Stimulated activated CD8-positive, alpha-beta memory T cell treated with anti-CD3 and anti-CD28 coated beads, Interleukin-7, amount 100 ng/mL, for 4 hours (primary cell): ENCODE data around the gene GAS6.
"Not testable (repeated sequence)": the region's sequence is repeated elsewhere in the genome, so short reads cannot be mapped to it uniquely, and the experiment has no call there.

Experiments used
- DNase-seq, 2 donors: peaks; one replicate each; pipeline ENCODE4 v3.0.0-alpha.2; 2020; ENCODE audit warnings: low read depth in 2 of 2

The GAS6 gene

DNA sequence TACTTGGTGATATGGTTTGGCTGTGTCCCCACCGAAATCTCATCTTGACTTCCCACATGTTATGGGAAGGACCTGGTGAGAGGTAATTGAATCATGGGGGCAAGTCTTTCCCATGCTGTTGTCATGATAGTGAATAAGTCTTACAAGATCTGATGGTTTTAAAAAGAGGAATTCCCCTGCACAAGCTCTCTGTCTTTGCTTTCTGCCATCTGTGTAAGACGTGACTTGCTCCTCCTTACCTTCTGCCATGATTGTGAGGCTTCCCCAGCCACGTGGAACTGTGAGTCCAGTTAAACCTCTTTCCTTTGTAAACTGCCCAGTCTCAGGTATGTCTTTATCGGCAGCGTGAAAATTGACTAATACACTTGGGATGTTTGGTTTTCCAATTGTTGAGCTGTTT is 4.0 kb upstream of the GAS6 start:
- DNase-seq: not testable (repeated sequence)

DNA sequence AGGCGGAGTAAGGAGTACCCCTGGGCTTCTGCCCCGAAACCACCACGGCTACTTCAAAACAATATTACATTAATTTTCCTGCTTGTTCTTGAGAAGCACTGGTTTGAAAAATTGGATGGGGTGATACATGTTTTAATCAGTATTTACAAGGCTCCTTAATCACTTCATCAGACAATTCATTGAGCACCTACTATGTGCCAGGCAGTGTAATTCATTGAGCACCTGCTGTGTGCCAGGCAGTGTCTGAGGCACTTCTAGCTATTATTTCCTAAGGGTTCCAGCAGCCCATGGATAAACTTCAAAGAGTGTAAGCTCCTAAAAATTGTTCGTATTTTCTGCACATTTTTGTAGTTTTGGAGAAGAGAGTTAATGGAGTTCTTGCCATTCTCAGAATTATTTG is 1.6 kb upstream of the GAS6 start:
- no peak for DNase-seq

- no peak for DNase-seq
Measured at GRCh38 chr13:113864273-113864890, 506 bp upstream of the GAS6 start.

GRCh38 chr13:113862931-113863523 is 849 bp downstream of the GAS6 start:
- DNase-seq: no peak

DNA sequence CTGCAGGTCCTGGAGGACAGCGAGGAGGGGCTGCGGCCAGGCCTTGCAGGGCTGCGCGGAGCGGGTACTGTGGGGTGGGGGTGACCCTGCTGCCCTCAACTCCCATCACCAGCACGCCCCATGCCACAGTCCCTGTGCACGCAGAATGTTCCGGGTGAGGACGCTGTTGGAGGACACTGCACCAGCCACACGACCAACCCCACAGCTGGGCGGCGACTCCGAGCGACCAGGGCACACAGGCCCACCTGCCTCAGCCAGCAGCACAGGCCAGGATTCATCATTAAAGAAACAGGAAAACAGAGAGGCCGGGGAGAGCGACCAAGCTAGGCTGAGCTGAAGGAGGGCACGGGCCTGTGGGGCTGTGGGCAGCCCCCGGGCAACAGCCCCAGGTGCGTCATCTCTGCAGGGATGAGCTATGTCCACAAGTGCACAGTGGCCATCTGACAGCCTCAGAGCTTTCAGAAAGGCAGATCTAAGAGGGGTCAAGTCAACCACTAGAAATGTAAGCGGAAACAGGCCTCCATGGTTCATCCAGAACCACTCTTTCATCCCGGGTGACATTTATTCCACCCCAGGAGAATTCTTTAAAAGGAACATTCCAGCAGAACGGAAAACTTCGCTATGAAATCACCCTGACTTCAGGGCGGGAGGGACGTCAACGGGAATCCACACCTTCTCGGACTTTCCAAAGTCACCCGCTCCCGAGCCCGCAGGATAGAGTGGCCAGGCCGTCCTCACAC is 1.5 kb downstream of the GAS6 start:
- DNase-seq: no peak

DNA sequence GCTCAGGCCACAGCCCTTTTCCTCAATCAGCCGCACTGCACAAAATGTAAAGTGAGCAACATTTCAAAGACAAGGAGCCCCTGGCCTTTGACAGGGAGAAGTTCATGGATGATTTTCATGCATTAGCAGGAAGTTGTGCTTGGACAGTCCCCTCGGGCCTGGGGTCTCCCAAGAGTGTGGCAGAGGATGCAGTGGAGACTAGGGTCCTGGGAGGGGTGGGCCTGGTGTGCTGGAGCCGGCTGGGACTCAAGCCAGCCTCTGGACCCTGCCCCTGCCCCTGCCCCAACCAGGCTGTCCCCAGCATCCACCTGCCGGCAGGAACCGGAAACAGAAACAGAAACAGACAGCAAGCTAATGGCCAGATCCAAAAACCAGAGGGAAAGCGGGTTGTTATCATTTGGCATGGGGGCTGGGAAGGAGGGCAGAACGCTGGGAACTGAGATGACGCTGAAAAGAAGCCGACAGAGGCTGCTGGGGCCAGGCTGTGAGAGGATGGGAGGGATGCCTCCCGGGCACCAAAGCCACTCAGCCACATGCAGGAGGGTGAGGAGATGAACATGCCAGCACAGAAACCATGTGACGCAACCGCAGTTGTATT is 2.3 kb downstream of the GAS6 start:
- DNase-seq: no peak

DNA sequence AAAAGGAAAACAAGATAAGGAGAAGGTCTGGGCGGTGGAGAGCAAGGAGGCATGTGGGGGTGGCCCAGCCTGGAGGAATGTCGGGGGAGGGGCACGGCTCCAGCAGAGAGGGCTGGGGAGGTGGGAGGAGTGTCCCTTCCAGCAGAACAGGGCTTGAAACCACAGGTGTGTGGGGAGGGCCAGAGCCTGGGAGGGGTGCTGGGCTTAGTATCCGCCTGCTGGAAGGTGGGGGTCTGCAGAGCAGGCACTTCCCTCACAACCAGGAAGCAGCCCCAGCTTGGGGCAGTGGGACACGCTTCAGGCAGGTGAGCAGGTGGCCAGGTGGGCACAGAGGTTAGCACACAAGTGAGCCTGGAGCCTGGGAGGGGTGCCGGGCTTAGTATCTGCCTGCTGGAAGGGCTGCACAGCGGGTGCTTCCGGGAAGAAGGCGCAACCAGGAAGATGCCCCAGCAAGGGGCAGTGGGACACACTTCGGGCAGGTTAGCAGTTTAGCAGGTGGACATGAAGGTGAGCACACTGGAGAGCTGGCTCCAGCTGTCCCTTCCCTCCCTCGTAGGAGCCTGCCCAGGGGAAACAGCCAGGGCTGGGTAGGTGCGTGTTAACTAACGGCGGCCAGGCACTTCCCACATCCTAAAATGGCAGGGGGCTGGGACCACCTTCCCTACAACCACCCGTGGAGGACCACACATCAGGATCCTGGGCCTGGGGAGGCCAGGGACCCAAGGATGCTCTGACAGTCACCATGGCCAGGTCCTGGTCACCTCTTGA is 3.0 kb downstream of the GAS6 start:
- no peak for DNase-seq

- no peak for DNase-seq
Measured at GRCh38 chr13:113860051-113860664, 3.7 kb downstream of the GAS6 start.

DNA sequence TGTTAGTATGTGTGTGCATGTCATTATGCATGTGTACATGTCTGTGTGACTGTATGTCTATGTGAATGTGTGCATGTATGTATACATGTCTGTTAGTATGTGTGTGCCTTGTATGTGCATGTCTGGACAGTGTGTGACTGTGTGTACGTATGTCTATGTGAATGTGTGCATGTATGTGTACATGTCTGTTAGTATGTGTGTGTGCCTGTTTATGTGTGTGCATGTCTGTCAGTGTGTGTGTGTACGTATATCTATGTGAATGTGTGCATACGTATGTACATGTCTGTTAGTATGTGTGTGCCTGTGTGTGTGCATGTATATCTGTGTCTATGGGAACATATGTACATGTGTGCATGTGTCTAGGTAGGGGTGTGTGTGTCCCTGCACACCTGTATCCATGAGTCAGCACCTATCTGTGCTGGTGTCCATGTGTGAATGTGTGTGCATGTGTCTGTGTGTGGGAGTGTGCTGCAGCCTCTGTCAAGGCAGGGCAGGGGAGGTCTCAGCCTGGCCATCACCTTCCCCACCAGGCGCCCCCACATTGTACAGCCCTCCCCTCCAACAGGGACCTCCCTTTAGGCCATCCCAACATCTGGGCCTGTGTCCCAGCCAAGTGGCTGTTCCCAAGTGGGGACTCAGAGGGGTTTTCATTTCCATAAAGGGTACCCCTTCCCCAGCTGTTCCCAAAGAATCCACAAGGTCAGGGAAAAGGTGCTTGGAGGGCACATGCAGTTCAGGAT is 4.4 kb downstream of the GAS6 start:
- no peak for DNase-seq

GRCh38 chr13:113857531-113858195 is 6.2 kb downstream of the GAS6 start:
- no peak for DNase-seq

DNA sequence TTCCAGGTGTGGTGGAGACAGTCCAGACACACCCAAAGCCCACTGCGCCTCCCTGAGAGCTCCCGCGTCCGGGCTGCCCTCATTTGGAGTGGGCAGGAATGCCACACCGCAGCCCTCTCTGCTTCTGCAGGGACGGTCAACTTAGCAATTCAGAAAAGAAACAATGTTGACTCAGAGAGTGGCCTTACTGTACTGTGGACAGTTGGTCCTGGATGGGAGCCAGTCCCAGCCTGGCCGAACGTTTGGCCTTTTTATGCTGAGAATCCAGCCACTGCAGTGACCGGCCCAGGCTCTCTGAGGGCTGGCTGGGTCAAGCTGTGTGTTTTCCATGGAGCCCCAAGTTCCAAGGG is 7.2 kb downstream of the GAS6 start:
- no peak for DNase-seq

- DNase-seq: no peak
Measured at GRCh38 chr13:113855931-113856715, 7.8 kb downstream of the GAS6 start.

DNA sequence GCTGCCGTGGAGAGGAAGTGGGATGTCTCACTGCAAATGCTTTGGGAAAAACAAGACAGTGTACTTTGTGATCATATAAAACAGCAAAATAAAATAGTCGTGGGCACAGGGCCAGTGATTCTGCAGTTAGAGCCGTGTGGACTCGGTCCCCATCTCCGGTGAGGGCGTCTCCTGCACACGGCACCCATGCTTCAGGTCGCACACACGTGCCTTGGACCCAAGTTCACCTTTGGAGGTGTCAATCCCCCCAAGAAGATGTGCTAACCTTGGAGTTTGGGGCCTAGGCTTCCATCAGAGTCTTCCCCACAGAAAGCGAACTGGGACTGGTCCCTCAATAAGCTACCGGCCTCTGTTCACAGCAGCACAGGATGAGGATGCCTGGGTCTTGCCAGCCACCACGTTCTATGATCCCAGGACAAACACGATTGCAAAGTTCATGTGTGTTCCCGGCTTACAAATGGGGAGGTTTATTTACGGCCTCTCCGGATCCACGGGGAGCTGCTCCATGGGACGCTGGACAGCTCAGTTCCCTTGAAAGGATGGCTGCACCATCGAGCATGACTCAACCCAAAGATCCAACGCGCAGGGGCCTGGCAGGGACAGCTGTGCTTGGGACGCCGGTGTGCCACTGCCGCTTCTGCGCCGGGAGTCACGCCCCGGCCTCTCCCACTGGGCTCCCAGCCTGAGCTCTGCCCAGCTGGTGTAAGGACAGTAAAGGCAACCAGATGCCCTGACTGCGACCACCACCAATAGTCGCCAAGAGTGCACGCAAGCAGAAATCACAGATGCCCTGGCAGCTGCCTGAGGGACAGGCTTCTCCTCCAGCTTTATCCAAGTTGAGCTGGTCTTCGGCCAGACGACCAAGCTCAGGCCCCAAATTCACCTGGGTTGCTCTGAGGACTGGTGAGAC is 8.6 kb downstream of the GAS6 start:
- no peak for DNase-seq

DNA sequence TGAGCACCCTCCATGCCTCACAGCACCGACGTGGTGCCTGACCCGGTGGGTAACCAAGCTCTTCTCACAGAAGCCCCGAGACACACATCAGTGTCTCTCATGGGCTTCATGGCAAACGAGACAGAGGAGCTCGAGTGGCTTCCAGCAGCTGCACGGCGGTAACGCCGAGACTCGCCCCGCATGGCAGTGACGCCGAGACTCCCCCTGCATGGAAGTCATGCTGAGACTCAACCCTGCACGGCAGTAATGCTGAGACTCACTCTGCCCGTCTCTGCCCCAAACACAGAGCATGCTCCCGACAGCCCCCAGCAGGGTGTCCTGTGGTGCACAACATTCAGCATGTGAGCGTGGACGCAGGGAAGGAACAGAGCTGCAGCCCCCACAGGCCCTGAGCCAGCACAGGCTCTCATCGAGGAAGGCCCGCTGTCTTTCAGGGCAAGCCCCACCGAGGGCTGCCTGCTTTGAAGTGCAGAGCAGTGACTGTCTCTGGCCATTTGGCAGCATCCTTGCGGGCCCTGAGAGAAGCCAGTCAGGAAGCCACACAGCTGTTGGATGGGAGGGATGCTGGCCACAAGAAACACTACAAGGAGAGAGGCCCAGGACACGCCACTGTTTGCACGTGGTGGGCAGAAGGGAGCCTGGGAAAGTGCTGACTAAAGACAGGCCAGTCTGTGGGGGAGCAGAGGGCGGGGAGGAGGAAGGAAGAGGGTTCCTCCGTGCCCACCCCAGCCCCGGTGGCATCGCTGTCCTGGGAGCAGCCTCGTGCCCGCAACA is 9.5 kb downstream of the GAS6 start:
- DNase-seq: no peak

DNA sequence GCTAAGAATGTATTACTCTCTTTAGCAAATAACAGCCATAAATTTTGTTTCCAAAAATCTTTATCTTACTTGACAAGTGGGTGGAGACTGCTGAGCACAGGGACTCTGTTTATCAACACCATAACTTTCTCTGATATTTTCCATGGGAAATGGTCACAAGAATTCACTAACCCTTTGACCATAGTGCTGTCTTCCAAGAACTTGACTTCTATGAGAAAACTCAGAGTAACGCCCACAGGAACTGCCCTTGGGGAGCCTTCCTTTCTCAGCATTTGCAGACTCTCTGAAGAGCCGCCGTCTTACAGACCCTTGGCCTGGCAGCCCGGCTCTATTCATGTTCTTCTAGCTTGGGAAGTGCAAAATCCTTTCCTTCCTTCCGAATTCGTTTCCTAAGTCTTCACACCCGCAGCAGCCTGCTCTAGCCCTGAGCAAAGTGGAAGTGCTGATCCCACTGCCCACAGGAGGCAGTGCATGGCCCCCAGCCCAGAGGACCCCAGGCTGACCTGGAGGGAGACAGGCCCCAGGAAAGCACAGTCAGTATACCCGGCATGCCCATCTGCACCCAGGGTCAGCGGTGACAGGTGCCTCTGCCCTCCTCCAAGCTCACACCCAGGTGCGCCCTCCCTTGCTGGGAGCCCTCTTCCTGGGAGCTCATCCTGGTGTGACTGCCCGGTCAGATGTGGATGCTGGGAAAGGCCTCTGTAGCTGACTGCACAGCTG is 10.2 kb downstream of the GAS6 start:
- no peak for DNase-seq

GRCh38 chr13:113852536-113853517 is 11.0 kb downstream of the GAS6 start:
- DNase-seq: no peak
